Body of pancreas (tissue), 4 donors: ENCODE measurements around the gene MRPS35.

Experiments used
- POLR2A ChIP-seq, 3 donors: fragments of 450-650 bp; IDR thresholded peaks; one replicate each; pipeline ENCODE4 v1.6.1; 2016; ENCODE audit warnings: antibody characterized with exemption in 3 of 3, mild to moderate bottlenecking in 2 of 3
- TF ChIP-seq, protein P1 (sequence below), 7 experiments: fragments of 450-650 bp in 4 of 7; fragments of 200-600 bp in 3 of 7; sonication (generic) in 3 of 7; IDR thresholded peaks; one replicate each; pipeline ENCODE4 v1.5.1; 2016 to 2019; ENCODE audit warnings: antibody characterized with exemption in 7 of 7

- TF ChIP-seq, protein P1, sequence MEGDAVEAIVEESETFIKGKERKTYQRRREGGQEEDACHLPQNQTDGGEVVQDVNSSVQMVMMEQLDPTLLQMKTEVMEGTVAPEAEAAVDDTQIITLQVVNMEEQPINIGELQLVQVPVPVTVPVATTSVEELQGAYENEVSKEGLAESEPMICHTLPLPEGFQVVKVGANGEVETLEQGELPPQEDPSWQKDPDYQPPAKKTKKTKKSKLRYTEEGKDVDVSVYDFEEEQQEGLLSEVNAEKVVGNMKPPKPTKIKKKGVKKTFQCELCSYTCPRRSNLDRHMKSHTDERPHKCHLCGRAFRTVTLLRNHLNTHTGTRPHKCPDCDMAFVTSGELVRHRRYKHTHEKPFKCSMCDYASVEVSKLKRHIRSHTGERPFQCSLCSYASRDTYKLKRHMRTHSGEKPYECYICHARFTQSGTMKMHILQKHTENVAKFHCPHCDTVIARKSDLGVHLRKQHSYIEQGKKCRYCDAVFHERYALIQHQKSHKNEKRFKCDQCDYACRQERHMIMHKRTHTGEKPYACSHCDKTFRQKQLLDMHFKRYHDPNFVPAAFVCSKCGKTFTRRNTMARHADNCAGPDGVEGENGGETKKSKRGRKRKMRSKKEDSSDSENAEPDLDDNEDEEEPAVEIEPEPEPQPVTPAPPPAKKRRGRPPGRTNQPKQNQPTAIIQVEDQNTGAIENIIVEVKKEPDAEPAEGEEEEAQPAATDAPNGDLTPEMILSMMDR (IDR thresholded peaks at IDR 0.05) = no peak
- no peak for TF ChIP-seq POLR2A (IDR thresholded peaks at IDR 0.05)
These were observed 44.2 kb downstream of the MRPS35 start for GRCh38 chr12:27754795-27755194.
